Stimulated activated CD8-positive, alpha-beta memory T cell treated with anti-CD3 and anti-CD28 coated beads, Interleukin-12 subunit alpha, Interleukin-12 subunit beta, amount 100 ng/mL, for 4 hours (primary cell): ENCODE data around the gene MAJIN.
"Not testable (repeated sequence)": the region's sequence is repeated elsewhere in the genome, so short reads cannot be mapped to it uniquely, and the experiment has no call there.

Experiments
- DNase-seq: peaks from one replicate; pipeline ENCODE4 v3.0.0-alpha.2; 2020; ENCODE audit warnings: low read depth

The MAJIN gene, protein sequence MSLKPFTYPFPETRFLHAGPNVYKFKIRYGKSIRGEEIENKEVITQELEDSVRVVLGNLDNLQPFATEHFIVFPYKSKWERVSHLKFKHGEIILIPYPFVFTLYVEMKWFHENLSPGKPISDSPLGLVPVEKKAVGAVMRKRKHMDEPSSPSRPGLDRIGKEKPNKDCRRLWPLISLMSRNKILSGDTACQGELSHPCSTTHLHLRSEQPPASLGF

DNA sequence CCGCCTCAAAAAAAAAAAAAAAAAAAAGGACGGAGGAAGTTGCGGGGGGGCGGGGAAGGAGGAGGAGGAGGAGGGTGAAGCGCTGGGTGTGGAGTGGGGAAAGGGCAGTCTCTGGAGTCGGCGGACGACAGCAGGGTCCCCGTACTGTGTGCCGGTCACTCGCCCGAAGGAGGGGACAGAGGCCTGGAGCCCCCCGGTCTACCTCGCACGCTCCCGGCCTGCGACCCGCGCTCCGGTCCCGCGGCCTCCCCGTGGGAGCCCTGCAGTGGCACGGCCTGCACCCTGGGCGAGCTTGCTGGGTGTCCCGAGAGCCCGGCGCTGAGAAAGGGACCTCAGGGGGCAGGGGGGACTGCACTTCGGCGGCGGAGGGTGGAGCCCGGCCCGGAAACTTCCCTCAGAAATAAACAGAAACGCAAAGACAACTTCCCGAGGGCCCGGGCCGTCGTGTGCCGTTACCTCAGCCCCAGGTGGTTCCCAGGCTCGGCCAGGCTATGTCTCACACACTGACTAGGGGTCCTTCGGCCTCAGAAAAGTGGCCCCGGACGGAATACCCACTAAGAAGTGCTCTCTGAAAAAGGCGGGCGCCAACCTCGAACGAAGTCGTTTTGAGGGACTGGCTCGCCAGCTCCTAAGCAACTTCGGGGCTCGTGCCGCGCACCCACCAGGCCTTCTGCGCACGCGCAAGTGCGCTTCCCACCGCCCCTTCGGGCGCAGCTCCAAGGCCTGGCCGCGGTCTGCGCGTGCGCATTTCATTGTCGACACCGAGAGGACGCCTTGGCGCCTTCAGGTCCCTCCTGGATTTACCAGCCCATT lies at the start of gene MAJIN:
MAJIN (minus strand) TSS at position 688 of the 813 bp plus-strand sequence. CDS start 12,703 bp downstream, outside the sequence.
- DNase-seq = peak; percentile 73

DNA sequence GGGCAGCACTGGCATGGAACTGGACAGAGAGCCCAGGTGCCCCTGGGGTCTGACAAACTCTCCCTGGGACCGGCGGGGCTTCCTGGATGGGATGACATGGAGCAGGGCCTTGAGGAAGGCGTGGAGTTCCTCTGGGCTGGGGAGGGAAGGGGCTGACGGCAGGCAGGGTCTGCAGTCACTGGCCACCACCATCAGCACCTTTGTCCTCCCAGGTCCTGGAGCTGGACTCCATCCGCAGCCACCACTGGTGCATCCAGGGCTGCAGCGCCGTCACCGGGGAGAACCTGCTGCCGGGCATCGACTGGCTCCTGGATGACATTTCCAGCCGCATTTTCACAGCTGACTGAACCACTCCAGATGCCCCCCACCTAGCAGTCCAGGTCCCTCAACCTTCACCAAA lies 49.6 kb upstream of the MAJIN start:
- DNase-seq = no peak

DNA sequence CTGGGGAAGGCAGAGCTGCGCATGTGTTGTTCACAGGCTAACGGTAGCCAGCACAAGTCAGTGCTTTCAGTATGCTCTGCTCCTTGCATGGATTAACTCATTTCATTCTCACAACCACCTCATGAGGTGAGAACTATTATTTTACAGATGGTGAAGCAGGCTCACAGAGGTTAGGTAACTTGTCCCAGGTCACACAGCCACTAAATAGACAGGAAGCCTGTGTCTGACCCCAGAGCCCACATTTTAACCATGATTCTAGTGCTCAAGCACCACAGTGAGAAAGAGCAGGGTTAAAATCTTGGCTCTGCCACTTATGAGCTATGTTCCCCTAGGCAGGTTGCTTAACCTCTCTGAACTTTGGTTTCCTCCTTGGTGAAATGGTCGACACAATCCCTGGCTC lies 49.1 kb upstream of the MAJIN start:
- DNase-seq = no peak

DNA sequence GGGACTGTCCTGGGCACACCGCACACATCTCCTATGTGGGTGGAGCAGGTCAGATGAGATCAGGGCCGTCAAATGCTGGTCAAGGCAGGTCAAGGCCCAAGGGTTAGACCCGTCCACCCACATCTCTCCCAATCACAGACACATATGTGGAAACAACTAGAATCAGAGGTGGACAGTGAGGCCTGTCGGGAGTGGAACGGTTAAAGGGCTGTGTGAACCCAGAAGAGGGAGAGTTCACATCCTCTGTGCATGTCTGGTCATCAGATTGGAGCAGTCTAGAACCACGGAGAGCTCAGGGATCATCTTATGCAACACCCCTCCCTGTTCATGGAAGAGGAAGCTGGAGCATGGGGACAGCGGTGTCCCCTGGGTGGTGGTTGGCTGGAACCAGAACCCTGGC lies 47.9 kb upstream of the MAJIN start:
- DNase-seq = no peak

DNA sequence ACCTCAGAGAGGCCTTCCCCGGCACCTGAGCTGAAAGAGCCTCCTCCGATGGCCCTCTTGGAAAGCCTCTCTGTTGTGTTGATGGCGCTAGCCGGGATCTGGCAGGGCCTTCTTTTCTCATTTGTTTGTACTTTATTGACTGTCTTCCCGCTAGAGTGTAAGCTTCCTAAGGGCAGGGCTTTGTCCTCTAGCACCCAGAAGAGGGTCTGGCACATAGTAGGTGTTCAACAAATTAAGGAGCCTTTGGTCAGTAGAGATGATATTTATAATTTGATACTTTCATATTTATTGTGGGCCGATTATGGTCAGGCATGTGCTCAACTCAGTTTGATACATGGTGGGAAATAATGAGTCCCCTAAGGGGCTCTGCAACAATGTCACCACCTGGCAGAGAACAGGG lies 46.0 kb upstream of the MAJIN start:
- DNase-seq = no peak

DNA sequence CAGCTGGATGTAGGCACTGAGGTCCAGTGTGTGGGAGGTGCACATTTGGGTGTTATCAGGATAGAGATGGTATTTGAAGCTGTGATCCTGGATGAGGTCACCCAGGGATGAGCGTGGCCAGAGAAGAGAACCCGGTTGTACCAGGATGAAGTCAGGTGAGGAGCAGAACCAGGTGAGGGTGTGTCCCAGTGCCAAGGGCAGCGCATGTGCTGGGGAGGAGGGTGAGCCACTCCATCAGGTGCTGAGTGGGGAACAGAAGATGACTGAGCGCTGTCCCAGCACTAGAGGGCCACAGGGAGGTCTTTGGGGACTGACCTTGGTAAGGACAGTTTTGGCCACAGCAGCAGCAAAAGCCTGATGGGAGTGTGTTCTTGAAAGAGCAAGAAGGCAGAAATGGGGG lies 44.8 kb upstream of the MAJIN start:
- no peak for DNase-seq

DNA sequence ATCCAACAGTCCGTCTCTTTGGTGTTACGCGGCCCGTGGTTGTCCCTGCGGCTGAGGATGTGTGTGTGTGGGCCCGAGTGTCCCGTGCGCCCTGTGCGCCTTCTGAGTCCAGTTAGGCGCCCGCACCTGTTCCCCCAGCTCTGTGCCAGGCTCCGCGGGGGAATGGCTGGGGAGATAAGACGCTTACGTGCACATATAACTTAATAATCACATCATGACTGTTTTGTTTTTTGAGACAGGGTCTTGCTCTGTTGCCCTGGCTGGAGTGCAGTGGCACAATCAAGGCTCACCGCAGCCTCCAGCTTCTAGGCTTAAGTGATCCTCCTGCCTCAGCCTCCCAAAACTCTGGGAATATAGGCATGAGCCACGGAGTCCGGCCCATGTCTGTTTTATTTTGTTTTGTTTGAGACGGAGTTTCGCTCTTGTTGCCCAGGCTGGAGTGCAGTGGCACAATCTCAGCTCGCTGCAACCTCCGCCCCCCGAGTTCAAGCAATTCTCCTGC lies 42.9 kb upstream of the MAJIN start:
- DNase-seq = no peak

DNA sequence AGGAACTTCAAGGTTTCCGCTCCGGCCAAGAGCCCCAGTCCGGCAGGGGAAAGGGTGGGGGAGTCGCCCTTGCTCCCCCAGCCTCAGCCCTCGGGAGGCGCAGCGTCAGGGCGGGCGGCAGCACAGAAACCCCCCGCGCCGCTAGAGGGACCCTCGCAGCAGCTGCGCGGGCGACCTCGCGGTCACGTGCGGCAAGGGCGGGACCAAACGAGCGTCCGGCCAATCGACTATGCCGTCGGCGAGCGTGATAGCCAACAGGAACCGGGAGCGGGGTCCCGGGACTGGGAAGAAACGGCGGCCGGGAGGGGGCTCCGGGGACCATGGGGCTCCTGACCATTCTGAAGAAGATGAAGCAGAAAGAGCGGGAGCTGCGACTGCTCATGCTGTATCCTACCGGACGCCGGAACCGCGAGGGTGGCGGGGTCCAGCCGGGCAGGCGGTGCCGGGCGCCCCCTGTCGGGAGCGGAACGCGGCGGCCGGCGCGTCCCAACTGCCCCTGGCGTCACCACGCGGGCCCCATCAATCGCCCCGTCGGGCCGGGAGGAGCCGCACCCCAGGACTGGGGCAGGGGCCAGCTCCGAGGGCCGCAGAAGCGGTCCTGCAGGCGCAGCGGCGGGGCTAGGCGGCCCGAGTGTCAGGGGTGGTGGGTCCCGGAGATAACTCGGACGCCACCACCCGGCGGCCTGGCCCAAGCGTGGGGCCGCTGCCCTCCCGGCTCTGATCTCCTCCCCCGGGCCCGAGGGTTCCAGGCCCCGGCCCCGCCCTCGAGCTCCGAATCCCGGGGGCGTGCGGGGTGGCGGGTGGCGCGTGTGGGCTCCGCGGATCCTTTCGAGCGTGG lies 42.2 kb upstream of the MAJIN start, which contains the start of gene ARL2:
ARL2 (plus strand) TSS at position 273 of the 838 bp plus-strand sequence; CDS start at position 321, 48 bp downstream.
- DNase-seq = peak; percentile 80

DNA sequence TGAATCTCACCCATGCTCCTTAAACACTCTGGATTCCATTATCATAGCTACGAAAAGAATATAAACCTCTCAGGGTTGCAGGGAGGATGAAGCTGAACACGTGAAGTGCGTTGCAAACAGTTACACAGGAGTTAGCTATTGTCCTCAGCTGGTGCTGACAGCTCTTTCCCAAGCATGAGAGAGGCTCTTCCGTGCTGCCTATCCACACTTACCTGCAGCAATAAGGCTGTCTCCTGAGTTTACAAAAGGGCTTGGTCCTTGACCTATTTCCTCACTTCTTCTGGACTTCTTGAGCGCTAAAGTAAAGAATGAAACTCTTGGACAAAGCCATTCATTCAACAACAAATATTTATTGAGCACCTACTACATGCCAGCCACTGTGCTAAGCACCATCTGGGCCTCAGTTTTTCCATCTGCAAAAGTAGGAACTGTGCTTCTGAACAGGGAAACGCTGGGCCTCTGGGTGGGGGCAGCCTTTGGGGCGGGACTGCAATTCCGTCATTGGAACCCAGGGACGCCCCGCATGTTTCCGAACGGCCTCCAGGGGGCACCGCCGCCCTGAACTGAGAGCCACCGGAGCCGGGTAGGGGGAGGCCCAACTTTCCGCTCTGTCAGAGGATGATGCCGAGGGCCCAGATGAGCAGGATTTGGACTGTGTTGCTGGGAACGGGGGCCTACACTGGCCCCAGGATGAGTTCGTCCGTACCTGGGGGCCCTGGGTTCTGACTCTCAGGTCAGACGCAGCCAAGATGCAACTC lies 41.4 kb upstream of the MAJIN start:
- DNase-seq = peak; percentile 79

DNA sequence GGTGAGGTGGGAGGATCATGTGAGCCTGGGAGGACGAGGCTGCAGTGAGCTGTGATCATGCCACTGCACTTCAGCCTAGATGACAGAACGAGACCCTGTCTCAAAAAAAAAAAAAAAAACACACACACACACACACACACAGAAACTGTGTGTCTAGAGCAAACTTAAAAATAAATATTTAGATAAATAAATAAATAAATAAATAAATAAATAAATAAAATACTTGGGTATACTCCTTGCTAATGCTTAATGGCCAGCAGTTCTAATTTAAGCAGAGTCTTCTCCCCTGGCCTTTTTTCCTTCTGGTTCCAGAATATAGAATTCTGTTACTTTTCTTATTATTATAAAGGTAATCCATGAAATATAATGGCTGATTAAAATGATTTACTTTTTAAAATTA lies 37.0 kb upstream of the MAJIN start:
- no peak for DNase-seq

DNA sequence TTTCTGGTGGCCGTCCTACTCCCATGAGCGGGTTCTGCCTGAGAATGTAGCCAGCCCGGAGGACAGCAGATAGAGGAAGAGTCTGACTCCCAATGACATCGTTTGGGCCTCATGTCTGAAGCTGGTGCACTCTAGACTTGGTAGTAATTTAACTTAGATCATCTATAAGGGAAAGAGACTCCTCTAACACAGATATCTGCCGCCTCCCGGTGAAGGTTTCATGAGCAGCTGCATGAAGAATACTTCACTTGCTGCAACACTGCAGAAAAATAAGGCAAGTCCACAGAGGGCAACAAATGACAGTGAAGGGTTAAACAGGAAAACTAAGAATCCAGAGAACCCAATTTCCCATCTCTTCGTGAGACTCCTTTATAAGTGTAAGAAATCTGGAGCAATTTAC lies 36.1 kb upstream of the MAJIN start:
- no peak for DNase-seq

DNA sequence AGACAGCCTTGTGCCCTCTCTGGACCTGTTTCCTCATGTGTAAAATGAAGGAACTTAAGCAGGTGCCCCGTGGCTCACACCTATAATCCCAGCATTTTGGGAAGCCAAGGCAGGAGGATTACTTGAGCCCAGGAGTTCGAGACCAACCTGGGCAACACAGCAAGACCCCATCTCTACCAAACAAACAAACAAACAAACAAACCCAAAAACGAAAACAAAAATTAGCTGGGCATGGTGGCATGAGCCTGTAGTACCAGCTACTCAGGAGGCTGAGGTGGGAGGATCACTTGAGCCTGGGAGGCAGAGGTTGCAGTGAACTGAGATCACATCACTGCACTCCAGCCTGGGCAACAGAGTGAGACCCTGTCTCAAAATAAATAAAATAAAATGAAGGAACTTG lies 32.1 kb upstream of the MAJIN start:
- not testable (repeated sequence) for DNase-seq

DNA sequence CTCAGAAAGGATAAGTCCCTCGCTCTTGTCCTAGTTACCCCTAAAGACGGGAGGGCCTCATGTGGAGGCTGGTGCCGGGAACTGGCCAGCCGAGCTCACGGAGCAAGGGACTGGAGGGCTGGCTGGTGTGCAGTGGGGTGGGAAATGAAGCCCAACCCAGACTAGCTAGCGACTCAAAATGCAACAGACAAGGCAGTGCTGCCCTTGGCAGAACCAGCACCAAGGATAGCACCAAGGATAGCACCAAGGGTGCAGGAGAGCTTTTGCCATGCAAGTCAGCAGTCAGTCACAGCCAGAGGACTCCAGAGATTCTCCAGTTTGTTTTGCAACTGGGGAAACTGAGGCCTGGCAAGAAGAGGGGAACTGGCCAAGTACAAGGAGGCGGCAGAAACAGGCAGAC lies 31.4 kb upstream of the MAJIN start:
- no peak for DNase-seq

DNA sequence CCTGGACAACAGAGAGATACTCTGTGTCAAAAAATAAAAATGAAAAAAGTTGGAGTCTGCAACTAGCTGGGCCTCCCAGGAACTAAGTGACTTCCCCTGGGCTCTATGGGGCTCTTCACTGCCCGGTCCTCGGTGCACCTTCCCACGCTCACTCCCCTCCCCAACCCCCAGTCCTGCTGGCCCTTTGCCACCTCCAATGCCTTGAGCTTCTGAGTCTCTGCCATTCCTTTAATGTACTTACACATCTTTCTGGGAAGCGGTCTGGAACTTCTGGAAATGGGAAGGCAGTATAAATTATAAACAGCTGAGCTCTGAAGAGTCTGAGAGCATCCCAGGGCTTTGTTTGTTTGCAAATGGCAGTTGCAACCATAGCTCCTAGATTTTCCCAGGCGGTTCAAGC lies 30.8 kb upstream of the MAJIN start:
- no peak for DNase-seq

DNA sequence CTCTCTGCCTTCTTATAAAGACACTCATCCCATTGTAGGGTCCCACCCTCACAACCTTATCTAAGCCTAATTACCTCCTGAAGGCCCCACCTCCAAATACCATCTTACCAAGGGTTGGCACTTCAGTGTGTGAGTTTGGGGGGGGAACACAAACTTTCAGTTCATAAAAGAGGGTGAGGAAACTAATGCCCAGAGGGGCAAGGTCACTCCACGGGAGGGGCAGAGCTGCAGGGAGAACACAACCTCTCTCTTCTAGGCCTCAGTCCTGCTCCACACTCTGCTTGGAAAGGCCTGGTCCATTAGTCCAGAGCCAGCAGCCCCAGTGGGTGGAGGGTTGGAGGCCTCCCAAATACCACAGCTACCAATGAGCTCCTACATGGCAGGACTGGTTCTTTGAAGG lies 27.6 kb upstream of the MAJIN start:
- DNase-seq = no peak

DNA sequence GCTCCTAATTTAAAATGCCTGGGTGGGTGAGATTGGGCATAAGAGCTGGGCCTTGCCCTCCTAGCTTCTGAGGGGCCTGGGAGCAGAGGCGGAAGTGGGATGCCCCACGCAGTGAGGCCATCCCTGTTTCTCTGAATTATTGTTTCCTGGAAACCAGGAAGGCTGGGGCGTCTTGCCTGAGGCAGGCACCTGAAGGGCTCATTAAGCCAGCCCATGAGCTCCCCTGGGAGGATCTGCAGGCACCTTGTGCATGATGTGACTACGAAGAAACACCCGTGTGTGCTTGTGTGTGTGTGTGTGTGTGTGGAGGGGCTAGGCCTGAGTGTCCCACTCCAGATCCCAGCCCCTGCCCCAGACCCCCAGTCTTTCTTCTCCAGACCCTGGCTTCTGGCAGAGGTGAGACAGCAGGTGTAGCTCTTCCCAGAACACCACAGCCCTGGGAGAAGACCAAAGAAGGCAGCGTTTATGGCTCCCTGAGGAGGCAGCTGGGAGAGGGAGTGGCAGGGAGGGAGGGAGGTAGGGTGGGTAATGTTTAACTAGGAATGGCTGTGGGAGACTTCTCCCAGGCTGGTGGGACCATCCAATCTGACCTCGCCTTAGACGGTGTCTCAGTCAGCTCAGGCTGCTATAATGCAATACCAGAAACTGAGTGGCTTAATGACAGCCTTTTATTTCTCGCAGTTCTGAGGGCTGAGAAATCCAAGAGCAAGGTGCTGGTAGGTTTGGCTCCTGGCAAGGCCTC lies 27.0 kb upstream of the MAJIN start:
- DNase-seq = no peak

DNA sequence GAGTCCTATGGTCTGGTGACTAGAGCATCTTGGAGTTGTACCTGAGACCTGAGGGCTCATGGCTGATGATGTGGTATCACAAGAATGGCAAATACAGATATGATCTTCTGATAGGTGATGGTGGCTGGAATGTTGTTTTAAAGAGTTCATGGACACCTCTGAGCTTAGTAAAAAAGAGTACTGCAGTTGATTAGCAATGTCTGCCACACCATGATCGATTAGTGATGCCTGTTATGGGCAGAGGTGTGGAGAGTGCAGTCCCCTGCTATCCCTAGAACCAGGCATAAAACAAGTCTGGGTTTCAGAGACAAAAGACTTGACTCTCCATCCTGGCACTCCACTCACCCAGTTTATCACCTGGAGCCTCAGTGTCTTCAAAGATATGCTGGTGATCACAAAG lies 26.2 kb upstream of the MAJIN start:
- no peak for DNase-seq

DNA sequence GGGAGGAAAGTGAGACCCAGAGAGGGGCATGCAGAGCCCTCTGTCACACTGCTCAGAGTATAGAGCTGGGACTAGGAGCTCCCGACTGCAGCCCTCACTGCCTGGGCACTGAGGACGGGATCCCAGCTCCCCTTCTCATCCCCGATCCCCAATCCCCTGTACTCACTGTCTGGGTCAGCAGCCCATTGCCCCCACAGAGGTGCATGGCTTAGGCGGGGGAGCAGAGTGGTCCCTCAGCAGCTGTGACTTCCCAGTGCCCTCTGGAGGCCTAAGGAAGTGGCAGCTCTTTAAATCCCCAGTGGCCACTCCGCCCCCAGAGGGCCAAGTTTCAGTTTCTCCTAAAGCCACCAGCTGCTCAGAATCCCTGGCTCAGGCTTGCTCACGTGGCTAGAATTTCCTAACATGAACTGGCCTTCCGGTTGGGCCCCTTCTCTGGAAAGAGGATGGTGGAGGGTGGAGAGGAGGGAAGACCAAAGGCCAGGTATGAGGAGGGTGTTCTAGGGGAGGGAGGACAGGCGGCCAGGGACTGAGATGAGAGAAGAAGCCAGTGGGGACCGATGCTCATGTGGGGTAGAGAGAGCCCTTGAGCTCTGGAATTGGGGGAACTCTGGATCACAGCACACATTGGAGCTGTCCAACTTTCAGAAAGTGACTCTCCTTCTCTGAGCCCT lies 24.9 kb upstream of the MAJIN start, which contains the start of gene BATF2:
BATF2 (minus strand) TSS at position 262 of the 671 bp plus-strand sequence; CDS start at position 205, 57 bp downstream.
- no peak for DNase-seq

DNA sequence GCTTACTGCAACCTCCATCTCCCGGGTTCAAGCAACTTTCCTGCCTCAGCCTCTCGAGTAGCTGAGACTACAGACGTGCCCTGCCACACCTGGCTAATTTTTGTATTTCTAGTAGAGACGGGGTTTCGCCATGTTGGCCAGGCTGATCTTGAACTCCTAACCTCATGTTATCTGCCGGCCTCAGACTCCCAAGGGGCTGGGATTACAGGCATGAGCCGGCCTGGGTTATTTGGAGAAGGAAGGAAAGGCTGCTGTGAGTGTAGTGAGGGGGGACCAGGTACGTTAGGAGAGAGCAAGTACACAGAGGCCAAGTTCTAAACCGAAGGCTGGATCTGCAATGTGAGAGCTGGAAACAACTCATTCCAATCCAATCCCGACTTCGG lies 24.4 kb upstream of the MAJIN start:
- DNase-seq = no peak

DNA sequence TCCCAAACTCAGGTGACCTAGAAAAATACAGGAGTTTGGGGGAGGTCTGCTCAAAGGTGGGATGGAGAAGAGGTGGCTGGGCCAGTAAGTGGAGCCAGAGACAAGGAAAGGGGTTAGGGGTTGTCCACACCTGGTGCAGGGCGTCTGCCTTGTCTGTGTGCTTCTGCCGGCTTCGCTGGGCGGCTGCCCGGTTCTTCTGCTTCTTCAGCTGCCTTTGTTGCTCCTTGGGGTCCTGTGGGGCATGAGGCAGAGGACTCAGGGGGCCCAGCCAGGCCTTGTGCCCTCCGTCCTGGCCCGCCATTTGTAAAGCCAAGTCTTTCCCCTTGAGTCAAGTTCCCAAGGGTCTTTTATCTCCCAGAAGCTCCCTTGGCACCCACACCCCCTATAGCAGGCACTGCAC lies 22.4 kb upstream of the MAJIN start:
- no peak for DNase-seq
